GM19193 (cell line): ENCODE data around the gene CCDC87.

Source experiments
- POLR2A ChIP-seq: IDR thresholded peaks from 4 replicates; pipeline ENCODE4 v1.6.1; 2011; ENCODE audit not compliant: insufficient read depth, insufficient read length; ENCODE audit errors: extremely low read depth

The CCDC87 gene

GRCh38 chr11:66567787-66568123 is 25.1 kb downstream of the CCDC87 start:
- TF ChIP-seq POLR2A, result no peak

- TF ChIP-seq POLR2A, result no peak
These were observed 26.6 kb downstream of the CCDC87 start for GRCh38 chr11:66566221-66566620.

- no peak for TF ChIP-seq POLR2A
These were observed 27.9 kb downstream of the CCDC87 start for GRCh38 chr11:66564984-66565383.

GRCh38 chr11:66564538-66564937 is 28.3 kb downstream of the CCDC87 start:
- no peak for TF ChIP-seq POLR2A

GRCh38 chr11:66563832-66564231 is 29.0 kb downstream of the CCDC87 start:
- TF ChIP-seq POLR2A, result no peak

GRCh38 chr11:66562907-66563583 is 29.8 kb downstream of the CCDC87 start:
- TF ChIP-seq POLR2A, result no peak

- TF ChIP-seq POLR2A, result no peak
These were observed 30.6 kb downstream of the CCDC87 start for GRCh38 chr11:66562275-66562674.

- TF ChIP-seq POLR2A, result no peak
These were observed 31.0 kb downstream of the CCDC87 start for GRCh38 chr11:66561975-66562248.

- TF ChIP-seq POLR2A, result no peak
These were observed 31.5 kb downstream of the CCDC87 start for GRCh38 chr11:66561178-66561974.

GRCh38 chr11:66559866-66560676 is 32.8 kb downstream of the CCDC87 start:
- no peak for TF ChIP-seq POLR2A

- no peak for TF ChIP-seq POLR2A
These were observed 33.6 kb downstream of the CCDC87 start for GRCh38 chr11:66559142-66559865.

- TF ChIP-seq POLR2A, result no peak
These were observed 35.0 kb downstream of the CCDC87 start for GRCh38 chr11:66557733-66558326.

- no peak for TF ChIP-seq POLR2A
These were observed 36.8 kb downstream of the CCDC87 start for GRCh38 chr11:66556086-66556485.

GRCh38 chr11:66555416-66555815 is 37.4 kb downstream of the CCDC87 start:
- TF ChIP-seq POLR2A, result no peak

GRCh38 chr11:66554602-66555001 is 38.3 kb downstream of the CCDC87 start:
- no peak for TF ChIP-seq POLR2A
